HepG2 (cell line): ENCODE results near the gene TAPBP. TPM values are rescaled to one million over a fixed set of nuclear protein-coding genes. Genes with fewer than 3 reads are reported as not detected.

Source experiments
- CEBPG ChIP-seq: IDR thresholded peaks from 2 replicates; pipeline ENCODE4 v1.6.1; 2016
- FOSL1 ChIP-seq: sonication (generic); formaldehyde crosslinking; IDR thresholded peaks from 2 replicates; pipeline ENCODE4 v1.9.0; 2021; ENCODE audit warnings: missing genetic modification reagents, borderline replicate concordance
- FOXO1 ChIP-seq: sonication (generic); formaldehyde crosslinking; IDR thresholded peaks from 2 replicates; pipeline ENCODE4 v1.4.0; 2020; ENCODE audit warnings: missing genetic modification reagents
- GATAD1 ChIP-seq: IDR thresholded peaks from 2 replicates; pipeline ENCODE4 v1.6.1; 2016; ENCODE audit warnings: missing genetic modification reagents, missing compliant biosample characterization
- PAWR ChIP-seq: sonication (generic); formaldehyde crosslinking; IDR thresholded peaks from 2 replicates; pipeline ENCODE4 v1.4.0; 2020; ENCODE audit warnings: missing genetic modification reagents, mild to moderate bottlenecking, borderline replicate concordance
- PHB2 ChIP-seq: fragments of 450-650 bp; IDR thresholded peaks from 2 replicates; pipeline ENCODE4 v1.6.1; 2018; ENCODE audit not compliant: partially characterized antibody
- PHF20 ChIP-seq: sonication (generic); formaldehyde crosslinking; IDR thresholded peaks from 2 replicates; pipeline ENCODE4 v1.5.0; 2020; ENCODE audit warnings: mild to moderate bottlenecking, missing genetic modification reagents
- POLR2AphosphoS5 ChIP-seq: IDR thresholded peaks from 2 replicates; pipeline ENCODE4 v1.6.1; 2012; ENCODE audit warnings: low read depth, low read length
- WIZ ChIP-seq: sonication (generic); formaldehyde crosslinking; IDR thresholded peaks from 2 replicates; pipeline ENCODE4 v1.5.1; 2020; ENCODE audit warnings: mild to moderate bottlenecking, missing genetic modification reagents
- XRCC5 ChIP-seq: fragments of 200-400 bp; formaldehyde crosslinking; optimal IDR thresholded peaks from 2 replicates; pipeline ENCODE3; 2017; ENCODE audit warnings: mild to moderate bottlenecking, low read length
- ZBTB38 ChIP-seq: sonication (generic); formaldehyde crosslinking; IDR thresholded peaks from 2 replicates; pipeline ENCODE4 v1.5.1; 2020; ENCODE audit warnings: mild to moderate bottlenecking, missing genetic modification reagents
- ZFP1 ChIP-seq: IDR thresholded peaks from 2 replicates; pipeline ENCODE4 v1.6.1; 2016
- ZMYM4 ChIP-seq: sonication (generic); formaldehyde crosslinking; IDR thresholded peaks from 2 replicates; pipeline ENCODE4 v1.8.1; 2023; ENCODE audit warnings: mild to moderate bottlenecking, missing genetic modification reagents
- ZNF335 ChIP-seq: sonication (generic); formaldehyde crosslinking; IDR thresholded peaks from 2 replicates; pipeline ENCODE4 v1.4.0; 2020; ENCODE audit warnings: missing genetic modification reagents
- ZNF34 ChIP-seq: sonication (generic); formaldehyde crosslinking; IDR thresholded peaks from 2 replicates; pipeline ENCODE4 v1.4.0; 2020; ENCODE audit warnings: mild to moderate bottlenecking, missing genetic modification reagents, borderline replicate concordance
- ZNF550 ChIP-seq: sonication (generic); formaldehyde crosslinking; IDR thresholded peaks from 2 replicates; pipeline ENCODE4 v1.4.0; 2020; ENCODE audit warnings: mild to moderate bottlenecking, missing genetic modification reagents, borderline replicate concordance
- ZNF619 ChIP-seq: sonication (generic); formaldehyde crosslinking; IDR thresholded peaks from 2 replicates; pipeline ENCODE4 v1.4.0; 2020; ENCODE audit warnings: mild to moderate bottlenecking, missing genetic modification reagents
- ZNF792 ChIP-seq: IDR thresholded peaks from 2 replicates; pipeline ENCODE4 v1.6.1; 2016
- ZSCAN12 ChIP-seq: sonication (generic); formaldehyde crosslinking; IDR thresholded peaks from 2 replicates; pipeline ENCODE4 v1.9.0; 2021; ENCODE audit warnings: mild to moderate bottlenecking, missing genetic modification reagents
- polyA plus RNA-seq, 8 experiments: library from polyadenylated mRNA; depleted of rRNA in 3 of 8; stranded (reverse) in 7 of 8; unstranded in 1 of 8; fragments of >200 nt; fragmentation: Illumina TruSeq in 4 of 8; extraction: Trizol in 4 of 8; gene quantifications; 2 replicates each; pipeline versions ENCODE4 v1.2.1 to v1.2.3, GENCODE V29; 2011 to 2016; ENCODE audit warnings: low read depth in 4 of 8, missing spikeins in 1 of 8, mixed read lengths in 1 of 8; ENCODE audit not compliant: insufficient read depth in 1 of 8
- total RNA-seq, 5 experiments: library from RNA; depleted of rRNA; stranded (reverse); fragments of >200 nt; fragmentation: Illumina TruSeq; extraction: Trizol; gene quantifications; 2 replicates each; pipeline ENCODE4 v1.2.3, GENCODE V29; 2016; ENCODE audit warnings: low read depth in 1 of 5
- TF ChIP-seq, protein P1 (sequence below): sonication (generic); formaldehyde crosslinking; conservative IDR thresholded peaks from 2 replicates; pipeline ENCODE4 v1.8.1; 2023; ENCODE audit warnings: missing genetic modification reagents
- TF ChIP-seq, protein P2 (sequence below): fragments of 450-650 bp; IDR thresholded peaks from 2 replicates; pipeline ENCODE4 v1.6.1; 2017
- TF ChIP-seq, protein P3 (sequence below): sonication (generic); formaldehyde crosslinking; IDR thresholded peaks from 2 replicates; pipeline ENCODE4 v1.8.0; 2022; ENCODE audit warnings: mild to moderate bottlenecking, missing genetic modification reagents; ENCODE audit not compliant: insufficient replicate concordance
- TF ChIP-seq, protein P4 (sequence below): sonication (generic); formaldehyde crosslinking; IDR thresholded peaks from 2 replicates; pipeline ENCODE4 v1.4.0; 2020; ENCODE audit warnings: missing genetic modification reagents, borderline replicate concordance

The TAPBP gene
- total and polyA plus RNA-seq, 2 of the 13 experiments (the other 11 are each of a cell fraction or from before 2014, with no cell fraction given), result 27.4 to 32.3 TPM

DNA sequence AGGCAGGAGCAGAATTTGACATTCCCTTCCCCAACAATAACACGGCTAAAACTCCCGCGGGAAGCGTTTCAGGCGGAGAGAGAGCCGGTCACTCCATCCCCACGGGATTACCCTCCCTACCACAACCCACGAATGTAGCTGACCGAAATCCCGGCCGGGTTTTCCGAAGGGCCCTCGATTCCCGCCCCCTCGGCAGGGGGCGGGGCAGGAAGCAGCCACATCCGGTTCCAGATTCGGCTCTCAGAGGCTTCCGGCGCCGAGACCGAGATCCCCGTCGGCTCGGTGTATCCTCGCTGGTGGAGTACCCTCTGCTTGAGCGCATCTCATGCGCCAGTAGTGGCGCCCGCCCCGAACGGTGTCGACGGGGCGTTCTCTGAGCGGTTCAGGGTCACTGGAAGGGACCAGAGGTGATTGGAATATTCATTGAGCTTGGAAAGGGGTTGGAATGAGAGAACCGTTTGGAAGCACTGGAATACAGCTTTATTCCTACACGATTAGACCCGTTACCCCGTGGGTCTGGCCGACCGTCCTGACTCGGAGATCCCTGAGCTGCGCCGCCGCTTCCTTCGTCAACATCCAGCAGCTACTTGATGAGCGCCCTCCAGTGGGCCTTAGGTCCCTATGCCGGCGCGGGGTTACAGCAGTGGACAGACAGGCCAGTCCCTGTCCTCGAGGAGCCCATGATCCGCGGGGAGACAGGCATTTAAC is 14.5 kb downstream of the TAPBP start (continued):
- TF ChIP-seq, protein P1, sequence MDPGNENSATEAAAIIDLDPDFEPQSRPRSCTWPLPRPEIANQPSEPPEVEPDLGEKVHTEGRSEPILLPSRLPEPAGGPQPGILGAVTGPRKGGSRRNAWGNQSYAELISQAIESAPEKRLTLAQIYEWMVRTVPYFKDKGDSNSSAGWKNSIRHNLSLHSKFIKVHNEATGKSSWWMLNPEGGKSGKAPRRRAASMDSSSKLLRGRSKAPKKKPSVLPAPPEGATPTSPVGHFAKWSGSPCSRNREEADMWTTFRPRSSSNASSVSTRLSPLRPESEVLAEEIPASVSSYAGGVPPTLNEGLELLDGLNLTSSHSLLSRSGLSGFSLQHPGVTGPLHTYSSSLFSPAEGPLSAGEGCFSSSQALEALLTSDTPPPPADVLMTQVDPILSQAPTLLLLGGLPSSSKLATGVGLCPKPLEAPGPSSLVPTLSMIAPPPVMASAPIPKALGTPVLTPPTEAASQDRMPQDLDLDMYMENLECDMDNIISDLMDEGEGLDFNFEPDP (CRISPR knock-in tag), result no peak
- no peak for TF ChIP-seq ZMYM4
- TF ChIP-seq WIZ, result no peak
- peak; percentile 12; the same call in 1 of the 2 replicates for TF ChIP-seq ZBTB38 (CRISPR knock-in tag)
- TF ChIP-seq ZSCAN12 (CRISPR knock-in tag), result no peak
- TF ChIP-seq CEBPG (CRISPR knock-in tag), result peak; percentile 59
- TF ChIP-seq PAWR (CRISPR knock-in tag), result no peak; the same call in 1 of the 2 replicates
- TF ChIP-seq XRCC5, result peak; percentile 88
- TF ChIP-seq GATAD1 (CRISPR knock-in tag), result peak; percentile 84
- peak; percentile 70 for TF ChIP-seq PHF20
- TF ChIP-seq, protein P2, sequence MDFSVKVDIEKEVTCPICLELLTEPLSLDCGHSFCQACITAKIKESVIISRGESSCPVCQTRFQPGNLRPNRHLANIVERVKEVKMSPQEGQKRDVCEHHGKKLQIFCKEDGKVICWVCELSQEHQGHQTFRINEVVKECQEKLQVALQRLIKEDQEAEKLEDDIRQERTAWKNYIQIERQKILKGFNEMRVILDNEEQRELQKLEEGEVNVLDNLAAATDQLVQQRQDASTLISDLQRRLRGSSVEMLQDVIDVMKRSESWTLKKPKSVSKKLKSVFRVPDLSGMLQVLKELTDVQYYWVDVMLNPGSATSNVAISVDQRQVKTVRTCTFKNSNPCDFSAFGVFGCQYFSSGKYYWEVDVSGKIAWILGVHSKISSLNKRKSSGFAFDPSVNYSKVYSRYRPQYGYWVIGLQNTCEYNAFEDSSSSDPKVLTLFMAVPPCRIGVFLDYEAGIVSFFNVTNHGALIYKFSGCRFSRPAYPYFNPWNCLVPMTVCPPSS, result no peak
- TF ChIP-seq ZNF792 (CRISPR knock-in tag), result peak; percentile 95
- TF ChIP-seq FOSL1, result no peak
- no peak for TF ChIP-seq PHB2
- peak; percentile 1; the same call in 1 of the 2 replicates for TF ChIP-seq ZNF619 (CRISPR knock-in tag)
- TF ChIP-seq ZFP1 (CRISPR knock-in tag), result peak; percentile 81; the same call in 1 of the 2 replicates
- TF ChIP-seq POLR2AphosphoS5, result peak; percentile 95
- peak; percentile 84; the same call in 1 of the 2 replicates for TF ChIP-seq ZNF34 (CRISPR knock-in tag)
- no peak; the same call in 1 of the 2 replicates for TF ChIP-seq ZNF335 (CRISPR knock-in tag)
- peak; percentile 73 for TF ChIP-seq FOXO1 (CRISPR knock-in tag)
- TF ChIP-seq ZNF550 (CRISPR knock-in tag), result 0 out of 2 replicates have a peak, but pooled peaks have one; percentile 16
- TF ChIP-seq, protein P3, sequence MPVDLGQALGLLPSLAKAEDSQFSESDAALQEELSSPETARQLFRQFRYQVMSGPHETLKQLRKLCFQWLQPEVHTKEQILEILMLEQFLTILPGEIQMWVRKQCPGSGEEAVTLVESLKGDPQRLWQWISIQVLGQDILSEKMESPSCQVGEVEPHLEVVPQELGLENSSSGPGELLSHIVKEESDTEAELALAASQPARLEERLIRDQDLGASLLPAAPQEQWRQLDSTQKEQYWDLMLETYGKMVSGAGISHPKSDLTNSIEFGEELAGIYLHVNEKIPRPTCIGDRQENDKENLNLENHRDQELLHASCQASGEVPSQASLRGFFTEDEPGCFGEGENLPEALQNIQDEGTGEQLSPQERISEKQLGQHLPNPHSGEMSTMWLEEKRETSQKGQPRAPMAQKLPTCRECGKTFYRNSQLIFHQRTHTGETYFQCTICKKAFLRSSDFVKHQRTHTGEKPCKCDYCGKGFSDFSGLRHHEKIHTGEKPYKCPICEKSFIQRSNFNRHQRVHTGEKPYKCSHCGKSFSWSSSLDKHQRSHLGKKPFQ, result no peak
- TF ChIP-seq, protein P4, sequence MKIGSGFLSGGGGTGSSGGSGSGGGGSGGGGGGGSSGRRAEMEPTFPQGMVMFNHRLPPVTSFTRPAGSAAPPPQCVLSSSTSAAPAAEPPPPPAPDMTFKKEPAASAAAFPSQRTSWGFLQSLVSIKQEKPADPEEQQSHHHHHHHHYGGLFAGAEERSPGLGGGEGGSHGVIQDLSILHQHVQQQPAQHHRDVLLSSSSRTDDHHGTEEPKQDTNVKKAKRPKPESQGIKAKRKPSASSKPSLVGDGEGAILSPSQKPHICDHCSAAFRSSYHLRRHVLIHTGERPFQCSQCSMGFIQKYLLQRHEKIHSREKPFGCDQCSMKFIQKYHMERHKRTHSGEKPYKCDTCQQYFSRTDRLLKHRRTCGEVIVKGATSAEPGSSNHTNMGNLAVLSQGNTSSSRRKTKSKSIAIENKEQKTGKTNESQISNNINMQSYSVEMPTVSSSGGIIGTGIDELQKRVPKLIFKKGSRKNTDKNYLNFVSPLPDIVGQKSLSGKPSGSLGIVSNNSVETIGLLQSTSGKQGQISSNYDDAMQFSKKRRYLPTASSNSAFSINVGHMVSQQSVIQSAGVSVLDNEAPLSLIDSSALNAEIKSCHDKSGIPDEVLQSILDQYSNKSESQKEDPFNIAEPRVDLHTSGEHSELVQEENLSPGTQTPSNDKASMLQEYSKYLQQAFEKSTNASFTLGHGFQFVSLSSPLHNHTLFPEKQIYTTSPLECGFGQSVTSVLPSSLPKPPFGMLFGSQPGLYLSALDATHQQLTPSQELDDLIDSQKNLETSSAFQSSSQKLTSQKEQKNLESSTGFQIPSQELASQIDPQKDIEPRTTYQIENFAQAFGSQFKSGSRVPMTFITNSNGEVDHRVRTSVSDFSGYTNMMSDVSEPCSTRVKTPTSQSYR (CRISPR knock-in tag), result peak; percentile 46; the same call in 1 of the 2 replicates
